NT2/D1 (cell line): ENCODE data around the gene FOXP1.

Experiments
- YY1 ChIP-seq: IDR thresholded peaks from 2 replicates; pipeline ENCODE4 v1.6.1; 2011; ENCODE audit not compliant: insufficient read length, insufficient read depth
- ZNF274 ChIP-seq: IDR thresholded peaks from 2 replicates; pipeline ENCODE4 v1.6.1; 2011; ENCODE audit warnings: mild to moderate bottlenecking, low read depth, low read length

DNA sequence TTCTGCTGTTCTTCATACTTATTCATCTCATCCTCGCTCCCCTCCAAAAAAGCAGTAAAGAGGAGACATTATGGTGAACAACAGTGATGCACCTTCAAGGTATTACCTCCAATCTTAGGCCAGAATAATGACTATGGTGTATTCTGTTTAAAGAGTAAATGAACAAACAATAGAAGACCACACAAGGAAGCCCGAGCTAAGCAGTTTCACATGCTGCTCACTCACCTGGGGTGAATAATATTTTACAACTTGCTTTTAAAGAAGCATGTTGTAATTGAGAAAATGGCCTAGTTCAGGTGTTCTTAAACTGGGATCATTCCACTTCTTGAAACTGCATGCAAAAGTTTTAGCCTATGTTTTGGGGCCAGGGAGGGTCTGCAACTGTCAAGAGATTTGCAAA is 581.2 kb downstream of the FOXP1 start:
- no peak for TF ChIP-seq ZNF274
- TF ChIP-seq YY1 = no peak
